HG02870 (cell line): ENCODE measurements around the gene ARID1B.

Experiments
- ATAC-seq: cut with Tn5 transposase; IDR thresholded peaks from one replicate; pipeline ENCODE4 v1.9.1; 2021; ENCODE audit warnings: mild to moderate bottlenecking, moderate library complexity; ENCODE audit not compliant: unreplicated experiment

The ARID1B gene

GRCh38 chr6:156875062-156875461 is 97.9 kb downstream of the ARID1B start:
- ATAC-seq, result peak; percentile 48

GRCh38 chr6:156876302-156876701 is 99.1 kb downstream of the ARID1B start:
- no peak for ATAC-seq

DNA sequence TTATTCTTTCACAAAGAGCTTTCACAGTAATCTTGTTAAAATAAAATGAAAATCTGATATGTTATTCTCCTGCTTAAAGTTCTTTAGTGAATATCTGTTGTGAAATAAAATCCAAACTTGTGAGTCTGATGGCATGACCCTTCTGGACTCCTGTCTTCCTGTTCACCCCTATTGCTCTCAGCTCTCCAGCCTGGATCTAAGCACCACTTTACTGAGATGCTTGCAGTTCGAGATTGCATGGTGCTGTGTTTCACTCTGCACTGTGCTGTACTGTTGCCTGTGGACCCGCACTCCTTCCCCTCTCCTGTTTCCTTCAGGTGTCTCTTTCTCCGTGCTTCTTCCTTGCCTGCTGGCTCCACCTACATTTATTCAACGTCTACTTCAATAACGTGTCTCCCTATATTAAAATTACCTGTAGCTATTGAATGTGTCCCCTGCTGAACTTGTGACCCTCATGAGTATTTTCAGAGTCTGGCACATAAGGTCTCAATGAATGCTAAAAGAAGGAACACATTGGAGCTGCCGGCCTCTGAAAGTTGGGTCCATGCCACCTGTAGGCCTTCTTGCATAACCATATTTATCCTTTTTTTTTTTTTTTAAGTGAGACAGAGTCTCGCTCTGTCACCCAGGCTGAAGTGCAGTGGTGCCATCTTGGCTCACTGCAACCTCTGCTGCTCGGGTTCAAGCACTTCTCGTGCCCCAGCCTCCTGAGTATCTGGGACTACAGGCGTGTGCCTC is 100.1 kb downstream of the ARID1B start:
- no peak for ATAC-seq

GRCh38 chr6:156878681-156879080 is 101.5 kb downstream of the ARID1B start:
- no peak for ATAC-seq

DNA sequence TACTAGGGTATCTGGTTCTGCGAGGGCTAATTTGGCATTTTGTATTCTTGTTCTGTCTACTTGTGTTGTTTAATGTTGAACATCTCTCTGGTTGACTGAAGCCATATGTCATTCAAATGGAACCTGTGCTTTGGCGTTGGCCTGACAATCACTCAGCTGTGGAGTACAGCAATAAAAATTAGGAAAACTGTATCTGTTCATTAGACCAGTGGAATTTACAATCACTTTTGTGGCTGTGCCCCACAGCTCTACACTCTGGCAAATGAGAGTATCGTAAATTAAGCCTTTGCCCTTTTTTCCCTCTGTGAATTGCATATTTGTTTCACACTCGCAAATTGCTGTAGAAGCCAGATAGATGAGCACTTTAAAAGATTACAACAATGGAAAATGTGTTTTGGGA is 102.0 kb downstream of the ARID1B start:
- no peak for ATAC-seq

- no peak for ATAC-seq
Measured at GRCh38 chr6:156879591-156879990, 102.4 kb downstream of the ARID1B start.

- no peak for ATAC-seq
Measured at GRCh38 chr6:156880913-156881312, 103.7 kb downstream of the ARID1B start.

DNA sequence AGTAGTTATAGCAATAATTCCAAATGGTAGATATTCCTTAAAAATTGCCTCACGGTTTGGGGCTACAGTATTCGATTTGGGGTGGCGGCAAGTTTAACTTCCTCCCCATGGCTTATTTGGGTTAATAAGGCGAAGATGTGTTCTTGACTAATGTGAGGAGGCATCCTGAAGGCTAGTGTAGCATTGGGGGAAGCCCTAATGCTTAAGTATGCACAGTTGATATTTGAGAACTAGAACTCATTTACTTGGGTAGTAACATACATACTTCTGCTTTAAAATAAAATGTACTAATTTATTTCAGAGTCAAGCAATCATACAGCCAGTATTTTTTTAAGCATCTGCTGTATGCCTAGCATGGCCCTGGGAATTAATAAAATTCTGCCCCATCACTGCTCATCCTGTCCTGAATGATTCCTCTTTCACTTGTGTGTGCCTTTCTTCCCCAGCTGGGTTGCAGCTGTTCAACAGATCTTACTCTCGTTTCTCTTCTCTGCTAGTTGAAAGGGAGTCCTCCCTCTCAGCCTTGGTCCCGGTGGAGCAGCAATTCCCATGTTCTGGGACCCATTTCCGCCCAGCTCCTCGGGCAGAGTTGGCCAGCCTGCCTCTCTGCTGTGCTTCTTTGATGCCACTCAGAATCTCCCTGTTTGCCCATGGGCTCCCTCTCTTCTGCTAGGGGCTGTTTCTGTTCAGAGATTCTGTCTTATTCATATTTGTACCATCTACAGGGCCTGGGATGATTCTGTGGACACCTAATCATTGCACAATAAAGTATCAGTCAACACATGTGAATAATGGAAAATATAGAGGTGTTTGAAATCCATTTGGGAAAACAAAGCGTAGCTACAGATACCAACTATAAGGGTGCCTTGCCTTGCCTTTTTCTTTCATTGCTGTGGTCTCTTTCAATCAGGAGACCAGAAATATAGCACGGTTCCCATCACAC is 104.8 kb downstream of the ARID1B start:
- ATAC-seq, result no peak

GRCh38 chr6:156883497-156884252 is 106.5 kb downstream of the ARID1B start:
- ATAC-seq, result no peak

- no peak for ATAC-seq
Measured at GRCh38 chr6:156884306-156884705, 107.1 kb downstream of the ARID1B start.

- ATAC-seq, result no peak
Measured at GRCh38 chr6:156885562-156885961, 108.4 kb downstream of the ARID1B start.

- peak; percentile 77 for ATAC-seq
Measured at GRCh38 chr6:156886409-156886808, 109.2 kb downstream of the ARID1B start.

DNA sequence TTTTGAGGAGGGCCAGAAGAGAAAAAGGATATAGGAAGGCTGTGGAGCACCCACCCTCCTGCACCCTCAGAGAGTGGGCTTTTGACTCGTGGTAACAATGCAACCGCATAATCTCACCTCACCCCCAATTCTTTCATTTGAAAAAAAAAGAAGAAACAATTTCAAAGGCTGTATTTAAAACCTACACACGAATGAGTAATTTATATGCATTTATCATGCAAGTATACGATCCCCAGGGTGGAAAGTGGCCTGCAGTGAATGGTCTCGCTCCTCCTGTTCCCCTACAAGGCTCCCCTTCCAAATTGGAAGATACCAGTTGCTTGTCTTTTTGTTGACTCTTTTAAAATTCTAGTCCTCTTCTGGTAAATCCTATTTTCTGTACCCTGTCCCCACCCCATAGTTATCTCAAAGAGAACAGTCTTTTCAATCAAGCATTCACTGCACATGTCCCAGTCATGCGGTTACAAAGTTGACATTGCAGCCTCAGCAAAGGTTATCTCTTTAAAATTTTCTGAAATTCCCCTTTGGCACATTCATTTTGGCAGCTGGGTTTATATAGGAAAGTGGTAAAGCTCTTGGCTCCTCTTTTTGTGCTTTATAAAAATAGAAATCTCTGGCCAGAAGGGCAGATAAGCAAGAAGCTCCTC is 110.6 kb downstream of the ARID1B start:
- ATAC-seq, result no peak

DNA sequence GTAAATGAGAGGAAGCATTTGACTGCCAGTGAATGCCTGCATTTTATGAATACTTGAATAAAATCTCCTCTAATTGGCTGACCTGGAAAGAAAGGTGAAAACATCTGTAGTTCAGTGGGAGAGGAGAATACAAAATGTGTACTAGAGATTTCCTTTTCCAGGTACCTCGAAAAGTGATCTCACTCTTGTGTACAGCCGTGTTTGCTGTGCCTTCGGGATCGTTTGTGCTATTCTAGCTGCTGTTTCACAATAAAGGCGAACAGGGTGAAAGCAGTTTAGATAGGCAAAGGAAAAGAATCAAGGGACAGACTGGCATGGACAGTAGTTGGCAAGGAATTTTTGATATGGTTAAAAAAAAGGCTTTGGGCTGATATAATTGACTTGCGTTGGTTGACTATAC is 112.3 kb downstream of the ARID1B start:
- ATAC-seq, result no peak

GRCh38 chr6:156889986-156890385 is 112.8 kb downstream of the ARID1B start:
- ATAC-seq, result no peak

DNA sequence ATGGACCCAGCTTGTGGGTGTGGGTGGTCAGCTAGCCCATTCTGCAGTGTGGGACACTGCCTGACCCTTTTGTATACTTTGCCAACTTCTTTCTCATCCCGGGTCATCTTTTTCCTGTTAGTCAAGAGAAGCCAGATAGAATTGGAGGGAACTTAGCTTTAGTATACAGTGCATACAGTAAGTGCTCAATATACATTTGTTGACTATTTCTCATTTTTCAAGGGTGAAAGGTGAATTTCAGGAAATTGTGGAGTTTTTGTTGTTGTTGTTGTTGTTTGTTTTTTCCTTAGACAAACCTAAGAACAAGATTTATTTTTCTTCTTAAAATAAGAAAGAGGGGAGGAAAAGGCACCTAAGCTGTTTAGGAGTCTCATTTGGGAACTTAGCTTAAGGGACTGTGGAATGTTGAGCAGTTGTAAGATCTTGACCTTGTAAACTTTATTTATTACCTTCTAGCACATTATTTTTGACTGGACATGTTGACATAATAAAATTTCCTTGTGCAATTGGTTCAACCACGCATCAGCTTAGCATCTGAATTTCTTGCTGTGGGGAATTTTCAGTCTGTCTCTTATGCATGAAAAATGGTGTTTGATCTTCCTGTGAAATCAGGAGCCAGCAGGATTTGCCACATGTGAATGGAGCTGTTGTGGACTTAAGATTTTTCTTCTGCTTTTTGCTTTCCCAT is 113.6 kb downstream of the ARID1B start:
- no peak for ATAC-seq

DNA sequence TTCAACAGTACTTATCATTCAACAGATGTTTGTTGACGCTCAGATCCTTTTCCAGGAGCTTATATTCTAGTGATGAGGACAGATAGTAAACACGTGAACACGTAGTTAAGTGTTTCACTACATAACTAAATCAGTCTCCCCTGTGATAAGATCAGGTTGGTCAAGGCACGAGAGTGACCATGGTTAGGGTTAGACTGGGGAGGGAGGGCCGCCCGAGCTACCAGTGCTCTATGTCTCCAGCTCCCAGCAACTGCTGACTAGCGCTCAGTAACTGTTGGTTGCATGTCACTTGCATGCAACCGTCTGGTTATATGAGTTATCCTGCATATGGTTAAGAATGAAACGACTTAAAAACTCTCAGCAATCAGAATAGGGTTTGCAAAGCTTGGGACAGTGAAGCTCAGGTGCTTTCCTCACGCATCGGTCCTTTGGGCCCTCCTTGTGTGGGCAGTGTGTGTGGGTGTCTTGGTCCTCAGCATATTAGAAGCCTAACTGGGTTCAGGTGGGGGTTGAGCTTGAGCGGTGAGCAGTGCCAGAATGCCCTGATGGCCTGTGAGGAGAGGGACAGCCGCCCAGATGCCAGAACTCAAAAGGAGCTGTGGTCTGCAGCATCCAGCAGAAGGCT is 120.8 kb downstream of the ARID1B start:
- ATAC-seq, result no peak

DNA sequence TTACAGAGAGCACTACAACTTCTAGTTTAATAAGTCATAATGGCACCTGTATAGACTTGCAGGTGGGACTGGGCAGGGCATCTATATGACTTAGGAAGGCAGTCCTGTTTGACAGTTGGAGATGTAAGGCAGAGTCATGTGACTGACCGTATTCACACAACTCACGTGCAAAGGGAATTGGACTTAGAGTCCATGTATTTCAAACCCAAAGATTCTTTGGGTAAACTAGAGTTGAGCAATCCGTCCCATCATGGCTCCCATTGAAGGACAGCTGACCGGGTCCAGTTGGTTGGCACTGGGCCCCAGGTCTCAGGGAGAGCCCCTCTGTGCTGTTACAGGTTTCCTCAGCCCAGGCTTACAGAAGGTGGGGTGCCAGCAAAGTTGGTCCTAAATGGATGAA is 121.9 kb downstream of the ARID1B start:
- ATAC-seq, result no peak

- no peak for ATAC-seq
Measured at GRCh38 chr6:156899532-156900135, 122.5 kb downstream of the ARID1B start.
